Transverse colon (tissue), 4 donors: ENCODE data around the gene HMGB1. TPM values are rescaled to one million over a fixed set of nuclear protein-coding genes. Genes with fewer than 3 reads are reported as not detected.
"Not testable (repeated sequence)": the region's sequence is repeated elsewhere in the genome, so short reads cannot be mapped to it uniquely, and the experiment has no call there.

Experiments used
- DNase-seq: peaks from one replicate; pipeline ENCODE4 v3.0.0-alpha.2; 2019
- H3K27ac ChIP-seq, 4 donors: fragments of 200-600 bp; sonication (generic); 2 replicates each; pipeline ENCODE4 v1.5.1; 2016 to 2018; ENCODE audit warnings: inconsistent platforms in 4 of 4
- H3K27me3 ChIP-seq: fragments of 200-600 bp; sonication (generic); 2 replicates; pipeline ENCODE4 v1.5.1; 2017; ENCODE audit warnings: inconsistent platforms
- H3K36me3 ChIP-seq, 4 donors: fragments of 200-600 bp; sonication (generic); 2 replicates each; pipeline ENCODE4 v1.5.1; 2017 to 2019; ENCODE audit warnings: inconsistent platforms in 4 of 4
- H3K4me1 ChIP-seq, 4 donors: fragments of 200-600 bp; sonication (generic); 2 replicates each; pipeline ENCODE4 v1.5.1; 2017 to 2020; ENCODE audit warnings: inconsistent platforms in 4 of 4
- H3K4me3 ChIP-seq, 4 donors: fragments of 200-600 bp; sonication (generic); 1 replicate in 1 of 4; 2 replicates in 3 of 4; pipeline versions ENCODE4 v1.5.1 to v1.6.1; 2017 to 2019; ENCODE audit warnings: inconsistent platforms in 4 of 4
- H3K9me3 ChIP-seq, 2 donors: fragments of 200-600 bp; sonication (generic); 2 replicates each; pipeline ENCODE4 v1.5.1; 2017 to 2019; ENCODE audit warnings: inconsistent platforms in 2 of 2
- CTCF ChIP-seq, 5 experiments: fragments of 200-600 bp in 3 of 5; fragments of 450-650 bp in 2 of 5; sonication (generic) in 3 of 5; IDR thresholded peaks; 1 replicate in 2 of 5; 2 replicates in 3 of 5; pipeline ENCODE4 v1.5.1; 2016 to 2017; ENCODE audit warnings: antibody characterized with exemption in 5 of 5, inconsistent platforms in 3 of 5, mild to moderate bottlenecking in 2 of 5, moderate library complexity in 1 of 5
- EP300 ChIP-seq: sonication (generic); formaldehyde crosslinking; IDR thresholded peaks from one replicate; pipeline ENCODE4 v1.6.1; 2017; ENCODE audit warnings: antibody characterized with exemption, low read depth
- POLR2A ChIP-seq: fragments of 450-650 bp; IDR thresholded peaks from one replicate; pipeline ENCODE4 v1.6.1; 2016; ENCODE audit warnings: antibody characterized with exemption, mild to moderate bottlenecking, moderate library complexity
- POLR2AphosphoS5 ChIP-seq, 3 donors: sonication (generic); formaldehyde crosslinking; IDR thresholded peaks; one replicate each; pipeline ENCODE4 v1.6.1; 2016; ENCODE audit warnings: antibody characterized with exemption in 3 of 3
- WGBS, 2 donors: methylation state at CpG; one replicate each; pipeline ENCODE4 v1.1.5; 2018; ENCODE audit warnings: low coverage in 1 of 2; 5-methylcytosine and 5-hydroxymethylcytosine counted together
- in situ Hi-C, 4 donors: fragments of 200-750 bp; cut with MboI; loops; one replicate each; pipeline versions ENCODE4 v1.15.0 to v1.15.1; 2017; ENCODE audit warnings: low sequenced_read_pairs in 3 of 4, low pct_ligation_motif_present in 1 of 4, low pct_unique_long_range_greater_than_20kb in 1 of 4
- intact Hi-C: fragments of 100-400 bp; cut with DNase I; formaldehyde crosslinking; loops from one replicate; pipeline ENCODE4 v1.15.1; 2023; ENCODE audit warnings: low total_unique reads
- total RNA-seq, 4 donors: library from RNA; depleted of rRNA; stranded (reverse); fragments of >200 nt; gene quantifications; one replicate each; pipeline ENCODE4 v1.1.0, GENCODE V29; 2016

Gene HMGB1
- total RNA-seq, 4 donors from 2014 or later: 131 to 274 (median 152) TPM

GRCh38 chr13:30450066-30450465, 15.7 kb downstream of the HMGB1 start:
- intact Hi-C loops: no loop called here
- WGBS, 2 donors: 91 to 94% methylated on average over 2 of the region's 2 CpGs
- in situ Hi-C loops: loop anchor here in 3 of 4 donors (25.0 kb wide), 1 partner anchor 313 kb away; no protein-coding TSS in a partner anchor
- Histone ChIP-seq H3K4me1 (peaks cover 8 to 15% (median 10%) of the 10 kb centered on the region in 4 donors), H3K9me3 (no peaks in the 10 kb centered on the region), H3K36me3 (no peaks in the 10 kb centered on the region), H3K27me3 (no peaks in the 10 kb centered on the region), H3K4me3 (no peak overlapping the region), H3K27ac (no peak overlapping the region)
- TF ChIP-seq POLR2AphosphoS5 (IDR thresholded peaks at IDR 0.05) (no peak), CTCF (IDR thresholded peaks at IDR 0.05) (no peak), EP300 (no peak), POLR2A (no peak)
- no peak for DNase-seq

- H3K27me3 ChIP-seq: no peaks in the 10 kb centered on the region
- H3K9me3 ChIP-seq: no peaks in the 10 kb centered on the region
- 96 to 98% methylated on average over 4 of the region's 4 CpGs for WGBS, 2 donors
- intact Hi-C loops (no loop called here), in situ Hi-C loops (no loop called here)
- DNase-seq: no peak
- no peak overlapping the region for H3K4me3 ChIP-seq
- TF ChIP-seq CTCF (IDR thresholded peaks at IDR 0.05) (no peak), EP300 (no peak), POLR2AphosphoS5 (IDR thresholded peaks at IDR 0.05) (no peak), POLR2A (no peak)
- H3K27ac ChIP-seq: no peak overlapping the region
- H3K4me1 ChIP-seq: peaks cover 9 to 15% (median 12%) of the 10 kb centered on the region in 4 donors
- H3K36me3 ChIP-seq: no peaks in the 10 kb centered on the region
Measured at GRCh38 chr13:30448441-30448840, 17.3 kb downstream of the HMGB1 start.

GRCh38 chr13:30446126-30446500, 19.6 kb downstream of the HMGB1 start:
- Histone ChIP-seq H3K27me3 (no peaks in the 10 kb centered on the region), H3K4me3 (peak overlapping the region in 3 of 4 donors; percentile 19 to 45 (median 27)), H3K36me3 (no peaks in the 10 kb centered on the region), H3K9me3 (no peaks in the 10 kb centered on the region), H3K4me1 (peaks cover 9 to 15% (median 12%) of the 10 kb centered on the region in 4 donors), H3K27ac (peak overlapping the region; percentile 76 to 82 (median 81))
- intact Hi-C loops (no loop called here), in situ Hi-C loops (no loop called here)
- TF ChIP-seq POLR2AphosphoS5 (IDR thresholded peaks at IDR 0.05) (no peak), POLR2A (no peak), EP300 (no peak), CTCF (IDR thresholded peaks at IDR 0.05) (no peak)
- 17% methylated on average over 7 of the region's 7 CpGs; no CpG with 5 or more reads in 1 of the 2 donors for WGBS, 2 donors
- no peak for DNase-seq

- DNase-seq: no peak
- Histone ChIP-seq H3K36me3 (no peaks in the 10 kb centered on the region), H3K4me1 (peaks cover 9 to 15% (median 12%) of the 10 kb centered on the region in 4 donors), H3K27ac (no peak overlapping the region), H3K27me3 (no peaks in the 10 kb centered on the region), H3K9me3 (no peaks in the 10 kb centered on the region), H3K4me3 (no peak overlapping the region)
- TF ChIP-seq POLR2A (no peak), CTCF (IDR thresholded peaks at IDR 0.05) (no peak)
- 87 to 90% methylated on average over 2 to 12 of the region's 12 CpGs for WGBS, 2 donors
- in situ Hi-C loops: no loop called here
- intact Hi-C loops: no loop called here
Measured at GRCh38 chr13:30443957-30444404, 21.8 kb downstream of the HMGB1 start.

GRCh38 chr13:30443491-30443890, 22.2 kb downstream of the HMGB1 start:
- H3K27me3 ChIP-seq, H3K27ac ChIP-seq, in situ Hi-C loops, H3K36me3 ChIP-seq, DNase-seq, H3K9me3 ChIP-seq, H3K4me3 ChIP-seq, intact Hi-C loops: not testable (repeated sequence)
- peaks cover 9 to 15% (median 12%) of the 10 kb centered on the region in 4 donors for H3K4me1 ChIP-seq
- WGBS, 2 donors: 80 to 87% methylated on average over 2 to 3 of the region's 3 CpGs
